Thoracic aorta (tissue), 2 donors: ENCODE results near the gene BNIP2. TPM values are rescaled to one million over a fixed set of nuclear protein-coding genes. Genes with fewer than 3 reads are reported as not detected.

ENCODE experiments used
- ATAC-seq: fragments of 150-250 bp; one replicate; pipeline ENCODE4 v1.8.0; 2017; ENCODE audit warnings: low read depth; ENCODE audit not compliant: insufficient number of reproducible peaks, low FRiP score
- DNase-seq: peaks from one replicate; pipeline ENCODE4 v3.0.0-alpha.2; 2020; ENCODE audit warnings: low spot score
- H3K27ac ChIP-seq, 2 donors: fragments of 200-600 bp; sonication (generic); 1 replicate in 1 of 2; 2 replicates in 1 of 2; pipeline ENCODE4 v1.5.1; 2016; ENCODE audit warnings: mild to moderate bottlenecking in 2 of 2, moderate library complexity in 2 of 2
- H3K27me3 ChIP-seq: fragments of 200-600 bp; sonication (generic); replicated peaks from 2 replicates; pipeline ENCODE4 v1.6.0; 2016; ENCODE audit warnings: mild to moderate bottlenecking; ENCODE audit not compliant: insufficient read depth
- H3K36me3 ChIP-seq: fragments of 200-600 bp; sonication (generic); one replicate; pipeline ENCODE4 v1.5.1; 2016
- H3K4me1 ChIP-seq, 2 donors: fragments of 200-600 bp; sonication (generic); 1 replicate in 1 of 2; 2 replicates in 1 of 2; pipeline versions ENCODE4 v1.5.1 to v1.6.0; 2016; ENCODE audit warnings: low read depth in 2 of 2, mild to moderate bottlenecking in 1 of 2; ENCODE audit not compliant: control insufficient read depth in 1 of 2
- H3K4me3 ChIP-seq: fragments of 200-600 bp; sonication (generic); 2 replicates; pipeline ENCODE4 v1.5.1; 2016; ENCODE audit warnings: mild to moderate bottlenecking
- H3K9me3 ChIP-seq: fragments of 200-600 bp; sonication (generic); 2 replicates; pipeline ENCODE4 v1.5.1; 2016
- CTCF ChIP-seq: fragments of 200-600 bp; sonication (generic); IDR thresholded peaks from one replicate; pipeline ENCODE4 v1.5.1; 2019; ENCODE audit warnings: antibody characterized with exemption
- total RNA-seq, 2 donors: library from RNA; depleted of rRNA; stranded (reverse); fragments of >200 nt; gene quantifications; one replicate each; pipeline versions ENCODE4 v1.1.0 to v1.2.3, GENCODE V29; 2016

BNIP2 gene
- total RNA-seq, 2 donors from 2014 or later, result 126 to 183 TPM

GRCh38 chr15:59636184-59636583, 52.9 kb downstream of the BNIP2 start:
- no peak overlapping the region for H3K27ac ChIP-seq
- no peaks in the 10 kb centered on the region for H3K4me1 ChIP-seq
- no peak overlapping the region for H3K4me3 ChIP-seq
- H3K9me3 ChIP-seq, result no peaks in the 10 kb centered on the region
- TF ChIP-seq CTCF, result no peak
- H3K27me3 ChIP-seq, result no peaks in the 10 kb centered on the region
- ATAC-seq, result no peak
- peaks cover 9% of the 10 kb centered on the region for H3K36me3 ChIP-seq
- DNase-seq, result no peak

- ATAC-seq (no peak), DNase-seq (no peak)
- Histone ChIP-seq H3K9me3 (no peaks in the 10 kb centered on the region), H3K27me3 (no peaks in the 10 kb centered on the region), H3K4me1 (no peaks in the 10 kb centered on the region), H3K36me3 (peaks cover under 1% of the 10 kb centered on the region), H3K27ac (no peak overlapping the region), H3K4me3 (no peak overlapping the region)
- TF ChIP-seq CTCF, result no peak
These were observed 56.4 kb downstream of the BNIP2 start for GRCh38 chr15:59632714-59633113.

GRCh38 chr15:59622289-59622688, 66.8 kb downstream of the BNIP2 start:
- no peak for TF ChIP-seq CTCF
- Histone ChIP-seq H3K36me3 (no peaks in the 10 kb centered on the region), H3K27me3 (no peaks in the 10 kb centered on the region), H3K9me3 (no peaks in the 10 kb centered on the region), H3K27ac (no peak overlapping the region), H3K4me1 (no peaks in the 10 kb centered on the region), H3K4me3 (no peak overlapping the region)
- no peak for ATAC-seq
- DNase-seq, result no peak

GRCh38 chr15:59618406-59618805, 70.7 kb downstream of the BNIP2 start:
- Histone ChIP-seq H3K4me1 (no peaks in the 10 kb centered on the region), H3K27ac (no peak overlapping the region), H3K27me3 (no peaks in the 10 kb centered on the region), H3K36me3 (no peaks in the 10 kb centered on the region), H3K4me3 (no peak overlapping the region), H3K9me3 (no peaks in the 10 kb centered on the region)
- no peak for TF ChIP-seq CTCF
- DNase-seq (no peak), ATAC-seq (no peak)

- Histone ChIP-seq H3K9me3 (no peaks in the 10 kb centered on the region), H3K27ac (no peak overlapping the region), H3K27me3 (no peaks in the 10 kb centered on the region), H3K36me3 (no peaks in the 10 kb centered on the region), H3K4me3 (no peak overlapping the region), H3K4me1 (no peaks in the 10 kb centered on the region)
- no peak for TF ChIP-seq CTCF
- ATAC-seq (no peak), DNase-seq (no peak)
These were observed 72.7 kb downstream of the BNIP2 start for GRCh38 chr15:59616379-59616778.
